HG02798 (cell line): ENCODE measurements around the gene KLHDC10.
A peak's percentile ranks its signal among the peaks of the same experiment; 100 is the strongest.
"Not testable (repeated sequence)": the region's sequence is repeated elsewhere in the genome, so short reads cannot be mapped to it uniquely, and the experiment has no call there.

Experiments used
- ATAC-seq: cut with Tn5 transposase; IDR thresholded peaks from one replicate; pipeline ENCODE4 v1.9.1; 2021; ENCODE audit warnings: mild to moderate bottlenecking; ENCODE audit not compliant: unreplicated experiment, poor library complexity

Gene KLHDC10

DNA sequence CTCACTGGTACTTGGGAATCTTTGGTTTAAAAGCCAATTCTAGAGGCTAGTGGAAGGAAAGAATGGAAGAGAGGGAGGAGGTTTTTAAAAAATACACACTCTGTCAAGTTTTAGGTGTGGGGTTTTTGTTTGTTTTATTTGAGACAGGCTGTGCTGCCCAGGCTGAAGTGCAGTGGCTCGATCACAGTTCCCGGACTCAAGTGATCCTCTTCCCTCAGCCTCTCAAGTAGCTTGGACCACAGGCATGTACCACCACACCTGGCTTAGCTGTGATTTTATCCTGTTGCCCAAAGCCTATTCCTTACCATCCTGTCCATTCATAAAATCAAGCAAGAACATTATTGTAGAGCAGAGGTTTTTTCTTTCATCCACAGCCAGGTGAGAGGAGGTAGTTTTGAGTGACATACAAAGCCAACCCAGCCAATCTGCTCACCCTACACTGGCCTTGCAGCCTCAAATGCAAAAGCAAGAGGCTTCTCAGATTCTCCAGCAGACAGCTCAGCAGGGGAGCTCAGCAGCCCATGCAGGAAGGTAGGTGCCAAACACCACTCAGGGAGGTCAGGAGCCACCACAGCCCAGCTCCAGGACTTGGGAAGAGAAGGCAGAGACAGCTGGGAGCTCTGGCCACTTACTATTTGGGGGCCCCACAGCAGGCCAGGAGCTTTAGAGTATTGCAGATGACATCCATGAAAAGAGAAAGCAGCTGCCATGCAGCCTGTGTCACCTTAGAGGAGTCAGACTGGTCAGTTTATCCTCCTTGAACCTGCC, 69.0 kb downstream of the KLHDC10 start:
- no peak for ATAC-seq

DNA sequence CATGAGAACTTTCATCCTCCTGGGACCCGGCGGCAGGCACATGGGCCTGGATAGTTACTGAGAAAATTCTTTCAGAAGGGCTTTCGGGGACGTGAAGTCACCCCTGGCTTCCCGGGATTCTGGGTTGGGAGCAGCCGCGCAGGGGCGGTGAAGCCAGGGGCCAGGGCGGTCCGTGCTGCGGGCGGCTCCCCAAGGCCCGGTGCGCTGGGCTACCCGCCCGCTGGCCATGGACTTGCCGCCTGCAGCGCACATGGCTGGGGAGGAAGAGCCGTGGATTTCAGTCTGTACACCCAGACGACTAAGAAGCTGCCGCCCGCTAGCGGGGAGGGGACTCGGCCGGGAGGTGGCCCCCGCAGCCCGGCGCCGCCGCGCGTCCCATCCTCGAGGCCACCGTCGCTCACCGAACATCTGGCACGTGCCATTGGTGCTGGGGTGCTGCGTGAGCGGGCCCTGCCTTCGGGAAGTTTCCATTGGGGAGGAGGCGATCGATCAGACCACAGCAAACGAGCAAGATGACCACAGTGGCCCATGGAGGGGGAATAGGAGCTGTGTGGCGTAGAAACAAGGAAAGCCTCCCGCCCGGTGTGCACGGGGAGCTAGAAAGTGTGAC, 70.3 kb downstream of the KLHDC10 start:
- ATAC-seq = no peak

DNA sequence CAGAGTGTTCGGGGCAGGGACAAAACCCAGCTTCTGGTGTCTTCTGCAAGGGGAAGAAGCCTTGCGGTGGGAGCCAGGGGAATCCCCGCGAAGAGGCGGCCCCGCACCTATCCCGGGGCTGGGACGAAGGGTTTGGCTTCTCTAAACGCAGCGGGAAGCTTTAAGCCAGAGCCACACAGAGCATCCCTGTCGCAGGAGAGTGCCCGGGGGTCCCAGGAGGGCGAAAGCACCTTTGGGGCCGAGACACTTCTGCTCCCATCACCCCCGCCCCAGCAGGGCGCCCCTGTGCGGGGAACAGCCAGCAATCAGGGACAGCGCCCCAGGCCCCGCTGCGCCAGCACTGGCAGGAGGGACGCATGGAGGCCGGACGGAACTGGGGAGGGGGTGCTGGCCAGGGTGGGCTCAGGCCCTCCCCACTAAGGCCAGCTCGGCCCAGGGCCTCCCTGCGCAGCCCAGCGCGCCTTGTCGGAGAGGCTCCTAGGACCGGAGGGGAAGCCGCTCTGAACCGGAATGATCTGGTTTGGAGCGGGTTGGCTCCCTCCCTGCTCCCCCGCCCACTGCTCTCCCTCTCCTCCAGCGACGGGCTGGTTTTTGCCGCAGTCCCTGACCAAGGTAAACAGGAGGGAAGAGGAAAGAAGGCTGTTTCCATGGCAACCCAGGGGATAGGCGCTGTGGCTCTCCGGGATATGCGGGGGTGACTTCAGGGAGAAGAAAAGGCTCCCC, 71.0 kb downstream of the KLHDC10 start:
- ATAC-seq = peak; percentile 44

DNA sequence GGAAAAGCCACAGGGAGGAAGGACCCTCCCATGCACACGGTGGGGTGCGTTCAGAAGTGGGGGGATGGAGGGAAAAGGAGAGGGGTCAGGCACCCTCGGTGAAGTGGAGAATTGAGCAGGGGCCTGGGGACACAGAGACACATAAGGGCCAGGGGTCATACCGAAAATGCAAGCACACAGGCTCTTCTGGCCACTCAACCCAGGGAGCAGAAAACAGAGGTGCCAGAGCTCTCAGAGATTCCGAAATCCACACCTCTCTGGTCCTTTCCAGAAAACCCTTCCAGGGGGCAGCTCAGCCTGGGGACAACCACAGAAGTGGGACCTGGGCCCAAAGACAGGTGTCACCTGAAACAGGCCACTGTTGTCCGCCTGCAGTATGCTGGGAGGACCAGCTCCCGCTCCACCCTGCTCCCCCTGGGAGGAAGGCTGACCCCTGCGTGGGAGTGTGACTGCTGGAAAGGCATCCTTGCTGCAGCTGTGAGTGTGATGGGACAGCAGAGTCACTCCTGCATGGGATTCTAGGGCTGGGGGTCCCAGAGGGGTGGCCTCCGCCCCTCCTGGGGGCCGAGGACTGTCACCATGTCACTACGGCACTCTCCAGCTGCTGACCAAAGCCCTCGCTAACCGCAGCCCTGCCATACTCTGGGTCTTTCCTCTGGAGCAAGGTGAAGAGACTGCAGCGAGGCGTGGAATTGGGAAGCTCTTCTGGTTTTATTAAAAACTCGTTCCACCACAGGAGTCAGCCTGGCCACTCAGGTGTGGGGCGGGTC, 71.7 kb downstream of the KLHDC10 start:
- no peak for ATAC-seq

DNA sequence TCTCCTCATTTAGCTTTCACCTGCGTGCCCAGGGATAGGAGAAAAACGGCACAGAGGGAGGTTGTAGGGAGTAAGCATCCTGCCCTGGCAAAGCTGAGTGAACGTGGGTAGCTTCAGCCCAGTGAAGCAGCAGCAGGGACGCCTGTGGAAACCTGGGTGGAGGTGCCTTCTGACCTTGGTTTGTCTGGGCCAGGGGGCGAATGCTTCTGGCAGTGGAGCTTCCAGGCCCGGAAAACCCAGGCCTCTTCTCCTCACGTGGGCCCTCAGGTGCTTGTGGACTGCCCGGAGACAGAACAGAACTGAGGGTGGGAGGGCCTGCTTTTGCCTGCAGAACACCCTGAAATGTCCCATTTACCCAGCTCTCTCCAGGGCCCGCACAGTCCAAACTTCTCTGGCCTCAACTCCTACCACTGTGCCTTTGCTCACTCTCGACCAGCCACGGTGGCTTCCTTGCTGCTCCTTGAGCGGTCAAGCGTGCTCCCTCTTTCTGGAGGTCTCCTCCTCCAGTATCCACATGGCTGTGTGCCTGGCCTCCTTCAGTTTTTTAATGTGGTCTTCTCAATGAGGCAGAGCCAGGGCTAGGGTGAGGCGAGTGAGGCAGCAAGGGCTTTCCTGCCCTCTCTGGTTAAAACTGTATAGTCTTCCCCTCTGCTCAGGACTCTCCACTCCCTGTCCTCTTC, 72.5 kb downstream of the KLHDC10 start:
- no peak for ATAC-seq

DNA sequence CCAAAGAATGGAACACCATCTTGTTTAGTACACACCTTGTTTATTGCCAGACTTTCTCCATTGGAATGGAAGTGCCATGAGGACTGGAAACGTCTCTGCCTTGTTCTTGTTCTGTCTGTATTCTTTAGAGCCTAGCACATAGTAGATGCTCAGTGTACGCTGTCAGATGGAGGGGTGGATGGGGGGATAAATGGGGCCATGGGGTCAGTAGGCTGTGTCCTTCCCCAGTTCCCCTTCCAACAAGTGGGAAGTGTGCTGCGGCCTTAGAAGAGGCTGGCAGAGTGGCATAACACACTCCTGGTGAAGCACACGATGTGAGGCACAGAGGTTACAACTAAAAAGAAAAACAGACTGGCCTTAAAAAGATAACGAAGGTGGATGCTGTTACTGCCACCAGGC, 73.0 kb downstream of the KLHDC10 start:
- ATAC-seq = no peak

DNA sequence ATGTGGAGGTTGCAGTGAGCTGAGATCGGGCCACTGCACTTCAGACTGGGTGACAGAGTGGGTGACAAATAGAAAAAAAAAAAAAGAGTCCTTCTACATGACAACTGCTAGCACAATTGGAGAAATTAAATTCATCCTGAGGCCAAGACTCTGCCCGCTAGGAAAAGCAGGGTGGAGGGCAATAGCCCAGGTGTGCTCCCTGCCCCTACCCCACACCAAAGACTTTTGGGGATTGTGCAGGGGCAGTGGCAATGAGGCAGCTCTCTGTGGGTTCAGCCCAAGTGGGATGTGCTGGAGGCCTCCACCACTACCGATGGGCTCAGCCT, 73.6 kb downstream of the KLHDC10 start:
- no peak for ATAC-seq

DNA sequence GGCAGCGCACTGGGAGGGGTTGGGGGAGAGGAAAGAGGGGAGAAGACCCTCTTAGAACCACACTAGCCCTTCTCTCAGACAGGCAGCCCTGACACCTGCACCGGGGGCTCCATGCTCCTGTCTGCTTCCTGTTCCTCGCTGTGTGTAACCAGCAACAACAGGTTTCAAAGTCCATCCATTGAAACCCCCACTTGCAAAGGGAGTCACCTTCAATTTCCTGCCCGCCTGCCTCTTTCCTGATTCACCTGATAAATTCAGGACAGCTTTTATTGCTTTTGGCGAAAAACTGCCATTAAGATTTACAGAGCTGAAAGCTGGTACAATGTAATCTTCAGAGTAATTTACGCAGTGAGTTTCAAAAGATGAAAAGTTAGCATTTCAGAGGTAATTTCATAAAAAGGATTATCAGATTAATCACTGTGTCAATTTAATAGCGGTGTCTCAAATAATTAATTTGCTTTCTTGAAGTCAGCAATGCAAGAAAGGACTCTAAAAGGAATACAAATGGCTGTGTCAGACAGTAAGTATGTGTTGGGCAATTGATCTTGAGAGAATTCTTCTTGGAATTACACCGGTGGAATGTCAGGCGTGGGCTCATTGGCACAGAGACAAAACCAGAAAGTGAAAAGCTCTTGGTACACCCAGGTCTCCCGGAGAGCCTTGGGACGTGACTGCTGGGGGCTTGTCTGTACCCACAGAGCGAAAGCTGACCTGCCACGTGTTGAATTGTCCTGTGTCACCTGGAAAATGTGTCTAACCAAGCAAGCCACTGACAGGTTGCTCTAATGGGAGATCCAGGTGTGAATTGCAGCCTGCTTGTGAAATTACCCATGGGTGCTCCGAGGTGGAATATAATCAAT, 74.2 kb downstream of the KLHDC10 start:
- ATAC-seq = no peak

DNA sequence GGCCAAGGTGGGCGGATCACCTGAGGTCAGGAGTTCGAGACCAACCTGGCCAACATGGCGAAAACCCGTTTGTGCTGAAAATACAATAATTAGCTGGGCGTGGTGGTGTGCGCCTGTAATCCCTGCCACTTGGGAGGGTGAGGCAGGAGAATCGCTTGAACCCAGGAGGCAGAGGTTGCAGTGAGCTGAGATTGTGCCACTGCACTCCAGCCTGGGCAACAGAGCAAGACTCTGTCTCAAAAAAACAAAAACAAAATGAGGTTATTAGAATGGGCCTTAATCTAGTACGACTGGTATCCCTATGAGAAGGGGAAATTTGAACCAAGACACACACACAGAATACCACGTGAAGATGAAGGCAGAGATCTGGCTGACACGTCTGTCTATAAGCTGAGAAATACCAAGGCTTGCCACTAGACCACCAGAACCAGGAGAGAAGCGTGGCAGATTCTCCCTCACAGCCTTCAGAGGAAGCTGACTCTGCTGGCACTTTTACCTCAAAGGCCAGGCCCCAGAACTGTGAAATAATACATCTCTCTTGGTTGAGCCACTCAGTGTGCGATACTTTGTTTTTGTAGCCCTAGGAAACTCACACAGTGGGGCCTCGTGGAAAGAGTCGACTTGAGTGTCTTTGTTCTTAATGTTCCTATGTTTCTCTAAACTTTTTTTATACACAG, 75.2 kb downstream of the KLHDC10 start:
- no peak for ATAC-seq

DNA sequence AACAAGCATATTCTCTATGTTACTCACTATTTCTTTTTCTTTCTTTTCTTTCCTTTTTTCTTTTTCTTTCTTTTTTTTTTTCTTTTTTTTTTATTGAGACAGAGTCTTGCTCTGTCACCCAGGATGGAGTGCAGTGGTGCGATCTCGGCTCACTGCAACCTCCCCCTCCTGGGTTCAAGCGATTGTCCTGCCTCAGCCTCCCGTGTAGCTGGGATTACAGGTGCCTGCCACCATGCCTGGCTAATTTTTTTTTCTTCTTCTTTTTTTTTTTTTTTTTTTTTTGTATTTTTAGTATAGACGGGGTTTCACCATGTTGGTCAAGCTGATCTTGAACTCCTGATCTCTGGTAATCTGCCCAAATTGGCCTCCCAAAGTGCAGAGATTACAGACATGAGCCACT, 75.8 kb downstream of the KLHDC10 start:
- ATAC-seq = not testable (repeated sequence)

DNA sequence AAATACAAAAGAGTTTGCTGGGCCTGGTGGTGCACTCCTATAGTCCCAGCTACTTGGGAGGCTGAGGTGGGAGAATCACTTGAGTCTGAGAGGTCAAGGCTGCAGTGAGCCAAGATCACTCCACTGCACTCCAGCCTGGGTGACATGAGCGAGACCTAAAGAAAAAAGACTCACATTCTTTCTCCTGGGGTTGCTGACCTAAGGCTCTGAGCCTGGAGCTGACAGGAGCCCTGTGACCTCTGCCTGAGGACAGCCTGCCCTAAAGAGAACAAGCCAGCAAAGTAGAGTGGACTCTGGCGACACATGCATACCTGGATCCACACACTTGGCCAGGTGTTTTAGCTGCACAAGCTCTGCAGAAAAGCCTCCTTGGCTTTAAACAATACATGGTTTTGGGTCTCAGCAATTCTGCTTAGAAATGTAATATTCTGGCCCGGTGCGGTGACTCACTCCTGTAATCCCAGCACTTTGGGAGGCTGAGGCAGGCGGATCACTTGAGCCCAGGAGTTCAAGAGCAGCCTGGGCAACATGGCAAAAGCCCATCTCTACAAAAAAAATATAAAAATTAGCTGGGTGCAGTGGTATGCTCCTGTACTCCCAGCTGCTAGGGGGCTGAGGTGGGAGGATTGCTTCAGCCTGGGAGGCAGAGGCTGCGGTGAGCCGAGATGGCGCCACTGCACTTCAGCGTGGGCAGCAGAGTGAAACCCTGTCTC, 76.5 kb downstream of the KLHDC10 start:
- ATAC-seq = no peak

DNA sequence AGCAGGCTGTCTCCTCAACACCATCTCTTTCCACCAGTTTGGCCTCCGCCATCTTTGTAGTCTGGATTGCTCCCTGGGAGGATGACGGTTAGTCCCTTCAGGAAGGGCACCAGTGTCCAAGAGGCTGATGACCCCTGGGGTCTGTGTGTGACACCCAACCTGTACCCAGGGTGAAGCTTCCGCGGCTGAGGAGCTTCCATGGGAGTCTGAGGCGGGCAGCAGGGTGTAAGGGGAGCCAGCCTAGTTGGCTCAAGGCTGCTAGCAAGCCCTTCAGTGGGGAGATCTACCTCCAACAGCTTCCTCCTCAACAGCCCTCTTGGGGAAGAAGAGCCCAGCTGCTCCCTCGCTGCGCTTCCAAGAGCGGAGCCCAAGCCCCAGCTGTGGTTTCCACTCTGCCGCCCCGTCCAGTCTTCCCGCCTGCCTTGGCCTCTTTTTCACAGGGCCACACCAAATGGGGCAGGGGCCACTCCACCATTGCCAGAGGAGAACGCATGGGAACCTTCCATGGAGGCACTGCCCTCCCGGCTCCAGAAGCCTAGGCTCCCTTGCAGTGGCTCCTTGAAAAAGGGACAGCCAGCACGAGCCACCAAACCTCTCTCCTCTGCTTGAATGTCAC, 77.5 kb downstream of the KLHDC10 start:
- ATAC-seq = no peak

DNA sequence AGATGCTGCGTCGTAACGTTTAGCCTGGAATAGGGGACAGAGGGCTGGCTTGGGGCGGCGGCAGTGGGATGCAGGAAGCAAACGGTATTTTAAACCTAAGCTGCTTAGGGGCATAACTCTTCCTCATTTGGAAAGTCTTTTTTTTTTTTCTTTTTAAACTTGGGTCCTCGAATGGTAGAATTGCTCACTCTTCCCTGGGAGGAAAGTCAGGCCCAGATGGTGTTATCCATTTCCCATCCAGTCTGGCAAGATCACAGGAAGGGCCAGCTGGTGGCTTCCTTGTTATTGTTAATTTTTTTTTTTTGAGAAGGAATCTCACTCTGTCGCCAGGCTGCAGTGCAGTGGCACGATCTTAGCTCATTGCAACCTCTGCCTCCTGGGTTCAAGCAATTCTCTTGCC, 78.2 kb downstream of the KLHDC10 start:
- no peak for ATAC-seq

DNA sequence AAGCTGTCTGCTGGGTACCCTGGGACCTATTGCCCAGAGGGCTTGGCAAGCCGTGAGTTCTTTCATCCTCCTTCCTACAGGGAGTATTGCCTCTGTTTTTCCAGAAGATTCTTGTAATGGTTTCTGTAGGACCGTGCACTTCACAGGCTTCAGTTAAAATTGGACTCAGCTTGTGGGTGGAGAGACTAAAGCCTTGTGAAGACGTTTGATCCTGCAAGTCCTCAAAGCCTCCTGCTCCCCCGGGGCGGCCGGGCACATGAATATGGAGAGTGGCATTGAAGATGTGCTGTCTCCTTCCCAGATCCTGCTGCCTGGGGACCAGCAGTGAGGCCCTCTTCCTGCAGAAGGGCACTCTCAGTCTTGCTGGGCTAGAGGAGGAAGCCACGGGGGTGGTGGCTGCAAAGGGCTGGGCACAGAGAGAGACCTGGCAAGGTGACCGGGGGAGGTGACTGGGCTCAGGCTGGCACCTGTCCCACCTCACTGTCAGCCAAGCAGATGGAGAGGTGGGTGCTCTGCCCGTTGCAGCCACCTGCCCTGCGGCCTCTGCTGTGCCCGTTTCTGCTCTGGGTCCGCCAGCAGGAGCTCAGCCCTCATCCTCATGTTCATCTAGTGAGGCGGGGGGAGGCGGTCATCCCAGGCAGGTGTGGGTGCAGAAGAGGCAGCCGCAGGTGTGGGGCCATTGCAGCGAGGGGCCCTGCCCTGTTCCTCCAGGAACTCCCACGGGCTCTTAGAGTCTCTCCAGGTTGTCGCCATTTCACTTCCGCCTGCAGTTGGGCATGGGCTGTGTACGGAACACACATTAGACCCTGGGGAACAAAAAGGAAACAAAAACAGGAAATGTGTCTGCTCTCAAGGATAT, 79.2 kb downstream of the KLHDC10 start:
- ATAC-seq = no peak

DNA sequence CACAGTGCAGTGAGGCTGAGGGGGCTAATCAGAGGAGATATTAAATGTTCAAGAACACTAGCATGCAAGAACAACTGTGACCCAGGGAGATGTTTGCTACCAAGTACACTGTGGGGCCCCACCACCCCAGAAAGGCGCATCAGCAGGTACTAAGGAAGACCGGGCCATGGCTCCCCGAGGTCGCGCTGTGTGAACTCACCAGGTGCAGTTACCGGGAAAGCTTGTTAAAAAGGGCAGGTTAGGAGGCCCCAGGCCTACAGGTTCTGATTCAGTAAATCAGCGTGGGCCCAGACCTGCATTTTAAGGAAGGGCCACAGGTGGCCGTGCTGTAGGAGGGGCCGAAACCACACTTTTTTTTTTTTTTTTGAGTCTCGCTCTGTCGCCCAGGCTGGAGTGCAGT, 80.3 kb downstream of the KLHDC10 start:
- ATAC-seq = no peak

DNA sequence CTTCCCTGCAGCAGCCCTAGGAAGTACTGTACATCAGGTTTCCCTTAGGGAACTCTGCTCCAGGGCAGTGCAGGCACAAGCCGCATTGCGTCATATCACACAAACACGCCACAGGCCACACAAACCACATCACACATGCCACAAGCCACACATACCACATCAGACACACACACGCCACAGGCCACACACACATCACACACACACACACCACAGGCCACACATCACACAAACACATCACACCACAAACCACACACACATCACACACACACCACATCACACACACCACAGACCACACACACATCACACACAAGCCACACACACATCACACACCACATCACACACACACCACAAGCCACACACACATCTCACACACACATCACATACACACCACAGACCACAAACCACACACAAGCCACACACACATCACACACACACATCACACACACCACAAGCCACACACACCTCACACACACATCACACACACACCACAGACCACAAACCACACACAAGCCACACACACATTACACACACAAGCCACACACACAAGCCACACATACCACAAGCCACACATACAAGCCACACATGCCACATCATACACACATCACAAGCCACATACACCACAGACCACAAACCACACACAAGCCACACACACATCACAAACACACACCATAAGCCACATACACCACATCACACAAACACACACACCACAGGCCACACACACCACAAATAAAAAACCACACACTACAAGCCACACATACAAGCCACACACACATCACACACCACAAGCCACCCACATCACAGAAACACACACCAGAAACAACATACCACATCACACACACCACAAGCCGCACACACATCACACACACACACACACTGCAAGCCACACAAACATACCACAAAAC, 81.5 kb downstream of the KLHDC10 start:
- no peak for ATAC-seq
